ENCODE measurements around the gene CERS6. TPM values are rescaled to one million over a fixed set of nuclear protein-coding genes. Genes with fewer than 3 reads are reported as not detected.

The CERS6 gene
- total and polyA plus RNA-seq, 4 donors, result 4.2 to 20.4 (median 10.1) TPM

DNA sequence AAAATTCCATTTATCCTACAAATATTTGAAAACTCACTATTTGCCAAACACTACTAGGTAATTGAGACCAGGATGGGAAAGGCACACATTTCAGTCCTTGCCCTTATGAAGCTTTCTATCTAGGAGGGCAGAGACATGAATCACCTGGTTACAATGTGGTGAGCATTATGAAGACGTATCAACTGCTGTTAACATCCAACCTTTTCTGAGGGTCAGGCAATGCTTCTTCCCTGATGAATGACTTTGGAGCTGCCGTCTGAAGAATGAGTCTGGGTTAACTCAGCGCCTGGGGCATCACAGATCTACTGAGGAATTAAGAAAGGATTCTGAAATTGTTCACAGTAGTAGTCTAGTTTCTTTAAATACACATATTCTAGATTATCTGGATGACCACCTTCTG is 284.3 kb downstream of the CERS6 start:
- no peaks in the 10 kb centered on the region for H3K9me3 ChIP-seq (ENCODE audit: control insufficient read depth in 4 of 4, low read length in 3 of 4)
- no peak overlapping the region for H3K27ac ChIP-seq (ENCODE audit: low read depth in 1 of 2, low read length in 2 of 2)
- 96% methylated on average over 3 of the region's 3 CpGs for WGBS
- no peak for TF ChIP-seq EGR1 (IDR thresholded peaks at IDR 0.05; ENCODE audit: low read depth in 2 of 2)
- no peak for TF ChIP-seq FOXA1 (IDR thresholded peaks at IDR 0.05)
- TF ChIP-seq HNF4A (conservative IDR thresholded peaks at IDR 0.05), result no peak
- no peak for TF ChIP-seq TAF1 (conservative IDR thresholded peaks at IDR 0.05)
- no peak for TF ChIP-seq GABPA (IDR thresholded peaks at IDR 0.05 in 1 of 2, conservative IDR thresholded peaks at IDR 0.05 in 1 of 2)
- TF ChIP-seq, protein P1, sequence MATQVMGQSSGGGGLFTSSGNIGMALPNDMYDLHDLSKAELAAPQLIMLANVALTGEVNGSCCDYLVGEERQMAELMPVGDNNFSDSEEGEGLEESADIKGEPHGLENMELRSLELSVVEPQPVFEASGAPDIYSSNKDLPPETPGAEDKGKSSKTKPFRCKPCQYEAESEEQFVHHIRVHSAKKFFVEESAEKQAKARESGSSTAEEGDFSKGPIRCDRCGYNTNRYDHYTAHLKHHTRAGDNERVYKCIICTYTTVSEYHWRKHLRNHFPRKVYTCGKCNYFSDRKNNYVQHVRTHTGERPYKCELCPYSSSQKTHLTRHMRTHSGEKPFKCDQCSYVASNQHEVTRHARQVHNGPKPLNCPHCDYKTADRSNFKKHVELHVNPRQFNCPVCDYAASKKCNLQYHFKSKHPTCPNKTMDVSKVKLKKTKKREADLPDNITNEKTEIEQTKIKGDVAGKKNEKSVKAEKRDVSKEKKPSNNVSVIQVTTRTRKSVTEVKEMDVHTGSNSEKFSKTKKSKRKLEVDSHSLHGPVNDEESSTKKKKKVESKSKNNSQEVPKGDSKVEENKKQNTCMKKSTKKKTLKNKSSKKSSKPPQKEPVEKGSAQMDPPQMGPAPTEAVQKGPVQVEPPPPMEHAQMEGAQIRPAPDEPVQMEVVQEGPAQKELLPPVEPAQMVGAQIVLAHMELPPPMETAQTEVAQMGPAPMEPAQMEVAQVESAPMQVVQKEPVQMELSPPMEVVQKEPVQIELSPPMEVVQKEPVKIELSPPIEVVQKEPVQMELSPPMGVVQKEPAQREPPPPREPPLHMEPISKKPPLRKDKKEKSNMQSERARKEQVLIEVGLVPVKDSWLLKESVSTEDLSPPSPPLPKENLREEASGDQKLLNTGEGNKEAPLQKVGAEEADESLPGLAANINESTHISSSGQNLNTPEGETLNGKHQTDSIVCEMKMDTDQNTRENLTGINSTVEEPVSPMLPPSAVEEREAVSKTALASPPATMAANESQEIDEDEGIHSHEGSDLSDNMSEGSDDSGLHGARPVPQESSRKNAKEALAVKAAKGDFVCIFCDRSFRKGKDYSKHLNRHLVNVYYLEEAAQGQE (IDR thresholded peaks at IDR 0.05), result no peak
- no peaks in the 10 kb centered on the region for H3K36me3 ChIP-seq (ENCODE audit: control insufficient read depth in 4 of 4, insufficient read depth in 3 of 4, low read depth in 1 of 4, low read length in 3 of 4)
- H3K27me3 ChIP-seq (ENCODE audit: control insufficient read depth in 4 of 4, insufficient read depth in 4 of 4, low read length in 3 of 4), result no peaks in the 10 kb centered on the region
- no peak for DNase-seq (ENCODE audit: low spot score)
- H3K4me3 ChIP-seq (ENCODE audit: low read depth in 1 of 3, low read length in 3 of 3), result no peak overlapping the region
- H3K4me1 ChIP-seq (ENCODE audit: control insufficient read depth in 4 of 4, insufficient read depth in 4 of 4, low read length in 3 of 4), result no peaks in the 10 kb centered on the region
- no peak overlapping the region for H3K9ac ChIP-seq (ENCODE audit: low read depth in 1 of 2, low read length in 2 of 2)

DNA sequence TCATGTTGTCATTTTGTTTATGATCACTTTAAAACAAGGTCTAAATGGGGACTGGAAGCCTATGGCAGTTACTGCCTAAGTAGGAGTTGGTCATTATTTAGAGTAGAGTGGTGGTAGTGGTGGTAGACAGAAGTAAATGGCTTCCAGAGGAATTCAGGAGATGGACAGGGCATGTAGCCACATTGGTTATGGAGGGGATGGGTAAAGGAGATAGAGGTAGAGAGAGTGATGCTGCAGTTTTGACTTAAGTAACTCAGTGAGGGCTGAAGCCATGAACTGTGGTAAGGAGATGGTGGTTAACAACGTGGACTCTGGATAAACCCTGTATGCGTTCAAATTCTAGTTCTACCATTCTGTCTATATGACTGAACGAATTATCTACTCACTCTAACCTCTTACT is 284.7 kb downstream of the CERS6 start:
- TF ChIP-seq RAD21 (IDR thresholded peaks at IDR 0.05) (no peak), YY1 (IDR thresholded peaks at IDR 0.05) (no peak), NR2F2 (IDR thresholded peaks at IDR 0.05) (no peak), JUND (IDR thresholded peaks at IDR 0.05) (no peak), FOXA2 (IDR thresholded peaks at IDR 0.05) (no peak), RXRA (IDR thresholded peaks at IDR 0.05) (no peak), EGR1 (IDR thresholded peaks at IDR 0.05; ENCODE audit: low read depth in 2 of 2) (no peak), FOXA1 (IDR thresholded peaks at IDR 0.05) (no peak), HNF4G (IDR thresholded peaks at IDR 0.05) (no peak), SP1 (IDR thresholded peaks at IDR 0.05) (no peak), GABPA (IDR thresholded peaks at IDR 0.05 in 1 of 2, conservative IDR thresholded peaks at IDR 0.05 in 1 of 2) (no peak), HNF4A (conservative IDR thresholded peaks at IDR 0.05) (no peak), TAF1 (conservative IDR thresholded peaks at IDR 0.05) (no peak)
- TF ChIP-seq, protein P2, sequence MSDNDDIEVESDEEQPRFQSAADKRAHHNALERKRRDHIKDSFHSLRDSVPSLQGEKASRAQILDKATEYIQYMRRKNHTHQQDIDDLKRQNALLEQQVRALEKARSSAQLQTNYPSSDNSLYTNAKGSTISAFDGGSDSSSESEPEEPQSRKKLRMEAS (IDR thresholded peaks at IDR 0.05), result no peak
- TF ChIP-seq, protein P1 (IDR thresholded peaks at IDR 0.05), result no peak
- TF ChIP-seq, protein P3, sequence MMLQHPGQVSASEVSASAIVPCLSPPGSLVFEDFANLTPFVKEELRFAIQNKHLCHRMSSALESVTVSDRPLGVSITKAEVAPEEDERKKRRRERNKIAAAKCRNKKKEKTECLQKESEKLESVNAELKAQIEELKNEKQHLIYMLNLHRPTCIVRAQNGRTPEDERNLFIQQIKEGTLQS (IDR thresholded peaks at IDR 0.05), result no peak
- TF ChIP-seq, protein P4, sequence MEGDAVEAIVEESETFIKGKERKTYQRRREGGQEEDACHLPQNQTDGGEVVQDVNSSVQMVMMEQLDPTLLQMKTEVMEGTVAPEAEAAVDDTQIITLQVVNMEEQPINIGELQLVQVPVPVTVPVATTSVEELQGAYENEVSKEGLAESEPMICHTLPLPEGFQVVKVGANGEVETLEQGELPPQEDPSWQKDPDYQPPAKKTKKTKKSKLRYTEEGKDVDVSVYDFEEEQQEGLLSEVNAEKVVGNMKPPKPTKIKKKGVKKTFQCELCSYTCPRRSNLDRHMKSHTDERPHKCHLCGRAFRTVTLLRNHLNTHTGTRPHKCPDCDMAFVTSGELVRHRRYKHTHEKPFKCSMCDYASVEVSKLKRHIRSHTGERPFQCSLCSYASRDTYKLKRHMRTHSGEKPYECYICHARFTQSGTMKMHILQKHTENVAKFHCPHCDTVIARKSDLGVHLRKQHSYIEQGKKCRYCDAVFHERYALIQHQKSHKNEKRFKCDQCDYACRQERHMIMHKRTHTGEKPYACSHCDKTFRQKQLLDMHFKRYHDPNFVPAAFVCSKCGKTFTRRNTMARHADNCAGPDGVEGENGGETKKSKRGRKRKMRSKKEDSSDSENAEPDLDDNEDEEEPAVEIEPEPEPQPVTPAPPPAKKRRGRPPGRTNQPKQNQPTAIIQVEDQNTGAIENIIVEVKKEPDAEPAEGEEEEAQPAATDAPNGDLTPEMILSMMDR (IDR thresholded peaks at IDR 0.05; ENCODE audit: low read depth, low read length, missing input control), result no peak
- TF ChIP-seq, protein P5, sequence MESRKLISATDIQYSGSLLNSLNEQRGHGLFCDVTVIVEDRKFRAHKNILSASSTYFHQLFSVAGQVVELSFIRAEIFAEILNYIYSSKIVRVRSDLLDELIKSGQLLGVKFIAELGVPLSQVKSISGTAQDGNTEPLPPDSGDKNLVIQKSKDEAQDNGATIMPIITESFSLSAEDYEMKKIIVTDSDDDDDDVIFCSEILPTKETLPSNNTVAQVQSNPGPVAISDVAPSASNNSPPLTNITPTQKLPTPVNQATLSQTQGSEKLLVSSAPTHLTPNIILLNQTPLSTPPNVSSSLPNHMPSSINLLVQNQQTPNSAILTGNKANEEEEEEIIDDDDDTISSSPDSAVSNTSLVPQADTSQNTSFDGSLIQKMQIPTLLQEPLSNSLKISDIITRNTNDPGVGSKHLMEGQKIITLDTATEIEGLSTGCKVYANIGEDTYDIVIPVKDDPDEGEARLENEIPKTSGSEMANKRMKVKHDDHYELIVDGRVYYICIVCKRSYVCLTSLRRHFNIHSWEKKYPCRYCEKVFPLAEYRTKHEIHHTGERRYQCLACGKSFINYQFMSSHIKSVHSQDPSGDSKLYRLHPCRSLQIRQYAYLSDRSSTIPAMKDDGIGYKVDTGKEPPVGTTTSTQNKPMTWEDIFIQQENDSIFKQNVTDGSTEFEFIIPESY (IDR thresholded peaks at IDR 0.05), result no peak
- Histone ChIP-seq H3K4me3 (ENCODE audit: low read depth in 1 of 3, low read length in 3 of 3) (no peak overlapping the region), H3K27ac (ENCODE audit: low read depth in 1 of 2, low read length in 2 of 2) (no peak overlapping the region), H3K36me3 (ENCODE audit: control insufficient read depth in 4 of 4, insufficient read depth in 3 of 4, low read depth in 1 of 4, low read length in 3 of 4) (no peaks in the 10 kb centered on the region), H3K9ac (ENCODE audit: low read depth in 1 of 2, low read length in 2 of 2) (no peak overlapping the region), H3K4me1 (ENCODE audit: control insufficient read depth in 4 of 4, insufficient read depth in 4 of 4, low read length in 3 of 4) (no peaks in the 10 kb centered on the region), H3K9me3 (ENCODE audit: control insufficient read depth in 4 of 4, low read length in 3 of 4) (no peaks in the 10 kb centered on the region), H3K27me3 (ENCODE audit: control insufficient read depth in 4 of 4, insufficient read depth in 4 of 4, low read length in 3 of 4) (no peaks in the 10 kb centered on the region)
- 81% methylated on average over 3 of the region's 3 CpGs for WGBS
- no peak for DNase-seq (ENCODE audit: low spot score)

All from liver (tissue), 9 donors.